Erythroblast (primary cell): ENCODE results near the gene ARSB.

ENCODE experiments used
- GATA1 ChIP-seq: IDR thresholded peaks from 2 replicates; pipeline ENCODE4 v1.6.1; 2011; ENCODE audit warnings: low read depth, mild to moderate bottlenecking, control low read depth, low read length, moderate library complexity
- POLR2A ChIP-seq: IDR thresholded peaks from 2 replicates; pipeline ENCODE4 v1.6.1; 2011; ENCODE audit warnings: mild to moderate bottlenecking, low read length

DNA sequence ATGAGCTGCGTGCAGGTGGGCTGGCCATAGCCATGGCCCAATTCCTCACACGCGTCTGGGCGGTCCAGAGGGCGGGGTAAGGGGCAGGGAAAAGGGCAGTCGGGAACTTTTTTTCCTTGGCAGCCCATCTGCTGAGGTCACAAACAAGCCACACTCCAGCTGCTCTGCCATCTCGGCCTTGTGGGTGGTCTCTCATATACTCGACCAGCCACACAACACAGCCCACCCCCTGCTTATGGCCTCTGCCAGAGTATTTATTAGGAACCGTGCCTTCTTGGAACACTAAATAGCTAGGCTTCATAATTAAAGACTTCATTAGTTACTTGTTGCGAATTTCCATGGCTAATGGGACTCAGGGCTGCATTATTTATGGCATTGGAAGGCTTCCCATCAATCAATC, 238.1 kb downstream of the ARSB start:
- TF ChIP-seq POLR2A (no peak), GATA1 (no peak)
